ENCODE data around the gene RBMS2. TPM values are rescaled to one million over a fixed set of nuclear protein-coding genes. Genes with fewer than 3 reads are reported as not detected.
"Not testable (repeated sequence)": the region's sequence is repeated elsewhere in the genome, so short reads cannot be mapped to it uniquely, and the experiment has no call there.

RBMS2 gene
- polyA plus RNA-seq, 6 donors from 2014 or later: 0.03 to 6.0 (median 0.54) TPM

- not testable (repeated sequence) for ATAC-seq (ENCODE audit: low read depth in 2 of 2); H3K4me3 Mint-ChIP-seq; H3K36me3 Mint-ChIP-seq; DNase-seq; H3K27ac Mint-ChIP-seq; H3K9me3 Mint-ChIP-seq
- Mint-ChIP-seq H3K4me1 (peaks cover 2 to 13% (median 7%) of the 10 kb centered on the region in 3 donors), H3K27me3 (peaks cover 5 to 21% (median 16%) of the 10 kb centered on the region in 3 donors)
Observed at GRCh38 chr12:56493409-56494105, 28.1 kb upstream of the RBMS2 start.

- H3K27ac Mint-ChIP-seq; H3K9me3 Mint-ChIP-seq; H3K4me1 Mint-ChIP-seq; H3K36me3 Mint-ChIP-seq; H3K4me3 Mint-ChIP-seq; DNase-seq; ATAC-seq (ENCODE audit: low read depth in 2 of 2): not testable (repeated sequence)
- H3K27me3 Mint-ChIP-seq: peaks cover 5 to 21% (median 16%) of the 10 kb centered on the region in 3 donors
Observed at GRCh38 chr12:56494106-56494415, 27.6 kb upstream of the RBMS2 start.

- H3K27me3 Mint-ChIP-seq: peaks cover 5 to 21% (median 16%) of the 10 kb centered on the region in 3 donors
- DNase-seq; H3K4me3 Mint-ChIP-seq; H3K36me3 Mint-ChIP-seq; ATAC-seq (ENCODE audit: low read depth in 2 of 2); H3K4me1 Mint-ChIP-seq; H3K27ac Mint-ChIP-seq; H3K9me3 Mint-ChIP-seq: not testable (repeated sequence)
Observed at GRCh38 chr12:56494481-56494880, 27.1 kb upstream of the RBMS2 start.

- peak overlapping the region in 1 of 6 donors; percentile 76 for H3K27ac Mint-ChIP-seq
- peak; percentile 13 for DNase-seq
- not testable (repeated sequence) for H3K36me3 Mint-ChIP-seq; ATAC-seq (ENCODE audit: low read depth in 2 of 2); H3K9me3 Mint-ChIP-seq; H3K27me3 Mint-ChIP-seq
- H3K4me1 Mint-ChIP-seq: peaks cover 0 to 10% (median 9%) of the 10 kb centered on the region in 3 donors
- peak overlapping the region in 6 of 8 donors; percentile 62 to 79 (median 68) for H3K4me3 Mint-ChIP-seq
Observed at GRCh38 chr12:56496704-56497103, 24.9 kb upstream of the RBMS2 start.

GRCh38 chr12:56498126-56498902, 23.3 kb upstream of the RBMS2 start:
- Mint-ChIP-seq H3K27ac (peak overlapping the region in 1 of 6 donors; percentile 17), H3K4me1 (peaks cover 0 to 10% (median 9%) of the 10 kb centered on the region in 3 donors)
- not testable (repeated sequence) for DNase-seq; H3K9me3 Mint-ChIP-seq; H3K27me3 Mint-ChIP-seq; H3K4me3 Mint-ChIP-seq; ATAC-seq (ENCODE audit: low read depth in 2 of 2); H3K36me3 Mint-ChIP-seq

- not testable (repeated sequence) for H3K4me3 Mint-ChIP-seq; H3K27ac Mint-ChIP-seq; H3K36me3 Mint-ChIP-seq; DNase-seq; H3K9me3 Mint-ChIP-seq; ATAC-seq (ENCODE audit: low read depth in 2 of 2); H3K27me3 Mint-ChIP-seq
- peaks cover 0 to 10% (median 9%) of the 10 kb centered on the region in 3 donors for H3K4me1 Mint-ChIP-seq
Observed at GRCh38 chr12:56499452-56499851, 22.2 kb upstream of the RBMS2 start.

- H3K27ac Mint-ChIP-seq; DNase-seq; H3K36me3 Mint-ChIP-seq; H3K4me3 Mint-ChIP-seq; H3K27me3 Mint-ChIP-seq; H3K9me3 Mint-ChIP-seq; ATAC-seq (ENCODE audit: low read depth in 2 of 2): not testable (repeated sequence)
- H3K4me1 Mint-ChIP-seq: peaks cover 0 to 10% (median 9%) of the 10 kb centered on the region in 3 donors
Observed at GRCh38 chr12:56499879-56500278, 21.7 kb upstream of the RBMS2 start.

GRCh38 chr12:56510786-56511185, 10.8 kb upstream of the RBMS2 start:
- ATAC-seq (ENCODE audit: low read depth in 2 of 2) (no peak), DNase-seq (no peak)
- Mint-ChIP-seq H3K27ac (no peak overlapping the region), H3K4me1 (peaks cover 0 to 5% (median 4%) of the 10 kb centered on the region in 3 donors), H3K4me3 (no peak overlapping the region), H3K36me3 (no peaks in the 10 kb centered on the region), H3K27me3 (peaks cover 5 to 22% (median 15%) of the 10 kb centered on the region in 3 donors), H3K9me3 (no peaks in the 10 kb centered on the region)

GRCh38 chr12:56514014-56514318, 7.7 kb upstream of the RBMS2 start:
- not testable (repeated sequence) for H3K4me3 Mint-ChIP-seq; ATAC-seq (ENCODE audit: low read depth in 2 of 2); H3K9me3 Mint-ChIP-seq; H3K36me3 Mint-ChIP-seq; DNase-seq; H3K4me1 Mint-ChIP-seq
- Mint-ChIP-seq H3K27me3 (peaks cover 5 to 25% (median 15%) of the 10 kb centered on the region in 3 donors), H3K27ac (peak overlapping the region in 1 of 6 donors; percentile 12)

- H3K4me3 Mint-ChIP-seq: no peak overlapping the region
- DNase-seq: no peak
- no peaks in the 10 kb centered on the region for H3K9me3 Mint-ChIP-seq
- peaks cover 0 to 7% (median 0%) of the 10 kb centered on the region in 3 donors for H3K27me3 Mint-ChIP-seq
- no peaks in the 10 kb centered on the region for H3K36me3 Mint-ChIP-seq
- no peak for ATAC-seq (ENCODE audit: low read depth in 2 of 2)
- H3K4me1 Mint-ChIP-seq: peaks cover 15 to 25% (median 22%) of the 10 kb centered on the region in 3 donors
- H3K27ac Mint-ChIP-seq: no peak overlapping the region
Observed at GRCh38 chr12:56517854-56518253, 3.8 kb upstream of the RBMS2 start.

- no peak overlapping the region for H3K27ac Mint-ChIP-seq
- H3K36me3 Mint-ChIP-seq: no peaks in the 10 kb centered on the region
- peaks cover 0 to 7% (median 0%) of the 10 kb centered on the region in 3 donors for H3K27me3 Mint-ChIP-seq
- H3K4me1 Mint-ChIP-seq: peaks cover 14 to 28% (median 22%) of the 10 kb centered on the region in 3 donors
- H3K9me3 Mint-ChIP-seq: no peaks in the 10 kb centered on the region
- ATAC-seq (ENCODE audit: low read depth in 2 of 2) (no peak), DNase-seq (no peak)
- H3K4me3 Mint-ChIP-seq: no peak overlapping the region
Observed at GRCh38 chr12:56518570-56518969, 3.0 kb upstream of the RBMS2 start.

- ATAC-seq (ENCODE audit: low read depth in 2 of 2) (no peak), DNase-seq (no peak)
- H3K4me1 Mint-ChIP-seq: peaks cover 11 to 24% (median 22%) of the 10 kb centered on the region in 3 donors
- H3K27me3 Mint-ChIP-seq: peaks cover 0 to 7% (median 0%) of the 10 kb centered on the region in 3 donors
- H3K27ac Mint-ChIP-seq: peak overlapping the region in 1 of 6 donors; percentile 49
- H3K9me3 Mint-ChIP-seq: no peaks in the 10 kb centered on the region
- H3K4me3 Mint-ChIP-seq: no peak overlapping the region
- no peaks in the 10 kb centered on the region for H3K36me3 Mint-ChIP-seq
Observed at GRCh38 chr12:56520048-56520447, 1.6 kb upstream of the RBMS2 start.

GRCh38 chr12:56520506-56520905, 1.1 kb upstream of the RBMS2 start:
- peak overlapping the region in 1 of 6 donors; percentile 35 for H3K27ac Mint-ChIP-seq
- no peaks in the 10 kb centered on the region for H3K36me3 Mint-ChIP-seq
- DNase-seq (no peak), ATAC-seq (ENCODE audit: low read depth in 2 of 2) (no peak)
- peaks cover 0 to 7% (median 0%) of the 10 kb centered on the region in 3 donors for H3K27me3 Mint-ChIP-seq
- peak overlapping the region in 4 of 8 donors; percentile 36 to 67 (median 56) for H3K4me3 Mint-ChIP-seq
- H3K9me3 Mint-ChIP-seq: no peaks in the 10 kb centered on the region
- H3K4me1 Mint-ChIP-seq: peaks cover 11 to 24% (median 22%) of the 10 kb centered on the region in 3 donors

GRCh38 chr12:56521209-56521589, 421 bp upstream of the RBMS2 start:
- H3K9me3 Mint-ChIP-seq: no peaks in the 10 kb centered on the region
- peaks cover 0 to 7% (median 0%) of the 10 kb centered on the region in 3 donors for H3K27me3 Mint-ChIP-seq
- ATAC-seq (ENCODE audit: low read depth in 2 of 2): peak; percentile 56 to 61
- peak overlapping the region in 3 of 6 donors; percentile 33 to 92 (median 76) for H3K27ac Mint-ChIP-seq
- peaks cover 11 to 24% (median 22%) of the 10 kb centered on the region in 3 donors for H3K4me1 Mint-ChIP-seq
- no peak for DNase-seq
- no peaks in the 10 kb centered on the region for H3K36me3 Mint-ChIP-seq
- H3K4me3 Mint-ChIP-seq: peak overlapping the region; percentile 44 to 96 (median 90)

All from naive B cell (primary cell).